Occipital lobe (tissue), 2 donors: ENCODE measurements around the gene DPYSL4. TPM values are rescaled to one million over a fixed set of nuclear protein-coding genes. Genes with fewer than 3 reads are reported as not detected.
"Not testable (repeated sequence)": the region's sequence is repeated elsewhere in the genome, so short reads cannot be mapped to it uniquely, and the experiment has no call there.

Experiments
- DNase-seq: peaks from one replicate; lab custom pipeline; 2025; lab: John Stamatoyannopoulos, UW
- total RNA-seq: library from RNA; depleted of rRNA; stranded (reverse); fragments of >200 nt; gene quantifications from one replicate; pipeline ENCODE4 v1.2.3, GENCODE V29; 2014

The DPYSL4 gene
- total RNA-seq, 1 donor from 2014 or later = 40.6 TPM

GRCh38 chr10:132149917-132150316, 36.8 kb upstream of the DPYSL4 start:
- no peak for DNase-seq

DNA sequence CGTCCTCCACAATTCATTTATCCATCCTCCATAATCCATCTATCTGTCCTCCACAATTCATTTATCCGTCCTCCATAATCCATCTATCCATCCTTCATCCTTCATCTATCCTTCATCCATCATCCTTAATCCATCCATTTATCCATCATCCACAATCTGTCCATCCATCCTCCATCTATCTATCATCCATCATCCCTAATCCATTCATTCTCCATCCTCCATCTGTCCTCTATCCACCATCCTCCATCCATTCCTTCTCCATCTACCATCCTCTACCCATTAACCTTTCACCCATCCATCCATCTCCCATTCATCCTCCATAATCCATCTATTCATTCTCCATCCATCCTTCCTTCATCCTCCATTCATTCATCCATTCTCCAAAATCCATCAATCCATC, 36.0 kb upstream of the DPYSL4 start:
- no peak for DNase-seq

DNA sequence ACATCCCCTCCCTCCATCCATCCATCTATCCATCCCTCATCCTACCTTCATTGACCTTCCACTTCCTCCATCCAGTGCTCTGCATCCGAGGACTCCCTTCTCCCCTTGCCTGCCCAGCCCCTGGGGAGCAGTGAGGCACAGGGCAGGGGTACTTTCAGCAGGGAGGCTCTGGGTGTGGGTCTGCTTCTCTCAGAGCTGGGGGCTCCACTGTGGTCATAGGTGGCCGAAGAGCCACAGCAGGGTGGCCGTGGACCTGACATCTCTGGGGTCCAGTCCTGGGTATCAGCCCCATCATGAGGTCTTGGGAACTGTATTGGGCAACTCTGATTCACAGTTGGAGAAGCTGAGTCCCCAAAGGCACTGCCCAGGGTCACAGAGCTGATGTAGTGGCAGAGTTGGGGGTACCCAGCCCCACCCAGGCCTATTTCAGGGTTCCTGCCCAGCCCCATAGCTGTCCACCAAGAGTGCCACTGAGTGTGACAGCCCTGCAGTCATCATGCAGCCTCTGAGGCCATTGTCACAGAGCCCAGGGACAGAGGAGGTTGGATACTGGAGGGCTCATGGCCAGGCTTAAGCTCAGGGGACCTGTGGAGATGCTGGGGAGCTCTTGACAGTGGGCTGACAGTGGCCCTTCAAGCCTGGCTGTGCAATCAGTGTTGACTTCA, 35.3 kb upstream of the DPYSL4 start:
- no peak for DNase-seq

DNA sequence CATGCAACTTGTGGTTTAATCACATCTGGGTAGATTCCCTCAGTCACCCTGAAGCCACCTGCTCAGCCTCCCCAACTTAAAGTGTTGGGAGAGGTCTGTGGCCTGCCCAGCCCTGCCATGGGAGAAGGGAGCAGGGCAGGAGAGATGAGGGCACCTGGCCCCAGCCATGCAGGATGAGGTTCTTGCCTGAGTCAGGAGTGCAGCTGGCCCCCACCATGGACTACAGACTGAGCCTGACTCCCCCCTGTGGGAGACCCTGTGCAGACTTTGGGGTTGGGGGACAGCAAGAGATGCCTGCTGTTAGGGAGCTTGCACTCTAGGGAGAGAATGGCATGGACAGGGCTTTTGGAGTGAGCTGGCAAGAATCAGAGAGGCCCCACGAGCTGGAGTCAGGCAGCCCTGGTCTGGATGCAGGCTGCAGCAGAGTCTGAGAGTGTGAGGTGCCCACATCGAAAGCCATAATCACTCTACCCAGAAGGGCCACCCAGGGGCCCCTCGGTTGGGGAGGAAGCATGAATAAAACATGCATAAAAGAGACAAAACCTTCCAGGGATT, 34.7 kb upstream of the DPYSL4 start:
- no peak for DNase-seq

GRCh38 chr10:132152896-132153580, 33.7 kb upstream of the DPYSL4 start:
- DNase-seq = no peak

GRCh38 chr10:132153616-132154217, 33.0 kb upstream of the DPYSL4 start:
- DNase-seq = no peak

- DNase-seq = no peak
These were observed 32.3 kb upstream of the DPYSL4 start for GRCh38 chr10:132154440-132154839.

DNA sequence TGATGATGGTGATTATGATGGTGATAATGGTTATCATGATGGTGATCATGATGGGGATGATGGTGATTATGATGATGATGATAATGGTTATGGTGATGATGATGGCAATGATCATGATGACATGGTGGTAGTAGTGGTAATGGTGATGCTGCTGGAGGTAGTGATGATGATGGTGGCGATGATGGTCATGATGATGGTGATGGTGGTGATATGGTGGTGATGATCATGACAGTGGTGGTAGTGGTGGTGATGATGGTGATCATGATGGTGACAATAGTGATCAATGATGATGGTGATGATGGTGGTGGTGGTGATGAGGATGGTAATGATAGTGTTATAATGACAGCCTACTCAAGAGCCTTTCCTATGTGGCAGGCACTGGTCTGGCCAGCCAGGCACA, 31.8 kb upstream of the DPYSL4 start:
- DNase-seq = no peak

- no peak for DNase-seq
These were observed 30.9 kb upstream of the DPYSL4 start for GRCh38 chr10:132155723-132156381.

GRCh38 chr10:132156382-132156781, 30.4 kb upstream of the DPYSL4 start:
- no peak for DNase-seq

- no peak for DNase-seq
These were observed 29.6 kb upstream of the DPYSL4 start for GRCh38 chr10:132157101-132157500.

DNA sequence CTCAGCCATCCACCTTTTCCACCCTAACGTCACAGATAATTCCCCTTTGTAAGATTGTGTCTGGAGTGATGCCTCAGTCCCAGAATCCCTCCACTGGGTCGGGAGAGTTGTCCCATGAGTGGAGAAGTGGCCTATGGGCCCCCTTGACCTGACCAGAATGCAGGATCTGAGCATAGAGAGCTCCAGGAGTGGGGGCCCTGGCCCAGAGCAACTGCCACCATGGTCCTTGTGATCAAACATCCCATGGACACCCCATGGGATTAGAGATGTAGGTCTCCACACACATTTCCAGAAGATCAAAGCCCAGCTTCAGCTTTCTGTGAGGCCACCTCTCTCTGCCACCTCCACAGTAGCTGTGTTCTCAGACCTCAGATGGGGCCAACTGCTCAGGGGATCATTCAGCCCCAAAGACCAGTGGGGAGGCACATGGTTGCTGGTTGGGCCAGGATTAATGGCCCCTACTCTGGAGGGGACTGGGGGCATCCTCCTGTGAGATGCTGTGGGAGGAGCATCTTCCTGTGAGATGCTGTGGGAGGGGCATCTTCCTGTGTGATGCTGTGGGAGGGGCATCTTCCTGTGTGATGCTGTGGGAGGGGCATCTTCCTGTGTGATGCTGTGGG, 28.5 kb upstream of the DPYSL4 start:
- DNase-seq = no peak

GRCh38 chr10:132158823-132159222, 27.9 kb upstream of the DPYSL4 start:
- no peak for DNase-seq

DNA sequence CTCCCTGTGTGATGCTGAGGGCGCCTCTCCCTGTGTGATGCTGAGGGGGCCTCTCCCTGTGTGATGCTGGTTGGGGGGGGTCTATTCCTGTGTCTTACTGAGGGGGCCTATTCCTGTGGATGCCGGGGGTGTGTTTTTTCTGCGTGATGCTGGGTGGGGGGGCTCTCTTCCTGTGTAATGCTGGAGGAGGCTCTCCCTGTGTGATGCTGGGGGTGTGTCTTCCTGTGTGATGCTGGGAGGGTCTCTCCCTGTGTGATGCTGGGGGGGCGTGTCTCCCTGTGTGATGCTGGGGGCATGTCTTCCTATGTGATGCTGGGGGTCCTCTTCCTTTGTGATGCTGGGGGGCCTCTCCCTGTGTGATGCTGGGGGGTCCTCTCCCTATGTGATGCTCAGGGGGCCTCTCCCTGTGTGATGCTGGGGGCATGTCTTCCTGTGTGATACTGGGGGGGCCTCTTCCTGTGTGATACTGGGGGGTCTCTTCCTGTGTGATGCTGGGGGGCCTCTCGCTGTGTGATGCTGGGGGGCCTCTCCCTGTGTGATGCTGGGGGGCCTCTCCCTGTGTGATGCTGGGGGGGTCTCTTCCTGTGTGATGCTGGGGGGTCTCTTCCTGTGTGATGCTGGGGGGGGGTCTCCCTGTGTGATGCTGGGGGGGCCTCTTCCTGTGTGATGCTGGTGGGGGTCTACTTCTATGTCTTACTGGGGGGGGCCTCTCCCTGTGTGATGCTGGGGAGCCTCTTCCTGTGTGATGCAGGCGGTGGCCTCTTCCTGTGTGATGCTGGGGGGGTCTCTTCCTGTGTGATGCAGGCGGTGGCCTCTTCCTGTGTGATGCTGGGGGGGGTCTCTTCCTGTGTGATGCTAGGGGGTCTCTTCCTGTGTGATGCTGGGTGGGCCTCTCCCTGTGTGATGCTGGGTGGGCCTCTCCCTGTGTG, 27.2 kb upstream of the DPYSL4 start:
- DNase-seq = not testable (repeated sequence)

DNA sequence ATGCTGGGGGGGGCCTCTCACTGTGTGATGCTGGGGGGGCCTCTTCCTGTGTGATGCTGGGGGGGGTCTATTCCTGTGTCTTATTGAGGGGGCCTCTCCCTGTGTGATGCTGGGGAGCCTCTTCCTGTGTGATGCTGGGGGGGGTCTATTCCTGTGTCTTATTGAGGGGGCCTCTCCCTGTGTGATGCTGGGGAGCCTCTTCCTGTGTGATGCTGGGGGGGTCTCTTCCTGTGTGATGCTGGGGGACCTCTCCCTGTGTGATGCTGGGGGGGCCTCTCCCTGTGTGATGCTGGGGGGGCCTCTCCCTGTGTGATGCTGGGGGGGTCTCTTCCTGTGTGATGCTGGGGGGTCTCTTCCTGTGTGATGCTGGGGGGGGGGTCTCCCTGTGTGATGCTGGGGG, 26.5 kb upstream of the DPYSL4 start:
- not testable (repeated sequence) for DNase-seq

DNA sequence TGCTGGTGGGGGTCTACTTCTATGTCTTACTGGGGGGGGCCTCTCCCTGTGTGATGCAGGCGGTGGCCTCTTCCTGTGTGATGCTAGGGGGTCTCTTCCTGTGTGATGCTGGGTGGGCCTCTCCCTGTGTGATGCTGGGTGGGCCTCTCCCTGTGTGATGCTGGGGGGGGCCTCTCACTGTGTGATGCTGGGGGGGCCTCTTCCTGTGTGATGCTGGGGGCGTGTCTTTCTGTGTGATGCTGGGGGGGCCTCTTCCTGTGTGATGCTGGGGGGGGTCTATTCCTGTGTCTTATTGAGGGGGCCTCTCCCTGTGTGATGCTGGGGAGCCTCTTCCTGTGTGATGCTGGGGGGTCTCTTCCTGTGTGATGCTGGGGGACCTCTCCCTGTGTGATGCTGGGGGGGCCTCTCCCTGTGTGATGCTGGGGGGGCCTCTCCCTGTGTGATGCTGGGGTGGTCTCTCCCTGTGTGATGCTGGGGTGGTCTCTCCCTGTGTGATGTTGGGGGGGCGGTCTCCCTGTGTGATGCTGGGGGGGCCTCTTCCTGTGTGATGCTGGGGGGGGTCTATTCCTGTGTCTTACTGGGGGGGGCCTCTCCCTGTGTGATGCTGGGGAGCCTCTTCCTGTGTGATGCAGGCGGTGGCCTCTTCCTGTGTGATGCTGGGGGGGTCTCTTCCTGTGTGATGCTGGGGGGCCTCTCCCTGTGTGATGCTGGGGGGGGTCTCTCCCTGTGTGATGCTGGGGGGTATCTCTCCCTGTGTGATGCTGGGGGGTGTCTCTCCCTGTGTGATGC, 25.7 kb upstream of the DPYSL4 start:
- DNase-seq = not testable (repeated sequence)

GRCh38 chr10:132162021-132162531, 24.7 kb upstream of the DPYSL4 start:
- no peak for DNase-seq

DNA sequence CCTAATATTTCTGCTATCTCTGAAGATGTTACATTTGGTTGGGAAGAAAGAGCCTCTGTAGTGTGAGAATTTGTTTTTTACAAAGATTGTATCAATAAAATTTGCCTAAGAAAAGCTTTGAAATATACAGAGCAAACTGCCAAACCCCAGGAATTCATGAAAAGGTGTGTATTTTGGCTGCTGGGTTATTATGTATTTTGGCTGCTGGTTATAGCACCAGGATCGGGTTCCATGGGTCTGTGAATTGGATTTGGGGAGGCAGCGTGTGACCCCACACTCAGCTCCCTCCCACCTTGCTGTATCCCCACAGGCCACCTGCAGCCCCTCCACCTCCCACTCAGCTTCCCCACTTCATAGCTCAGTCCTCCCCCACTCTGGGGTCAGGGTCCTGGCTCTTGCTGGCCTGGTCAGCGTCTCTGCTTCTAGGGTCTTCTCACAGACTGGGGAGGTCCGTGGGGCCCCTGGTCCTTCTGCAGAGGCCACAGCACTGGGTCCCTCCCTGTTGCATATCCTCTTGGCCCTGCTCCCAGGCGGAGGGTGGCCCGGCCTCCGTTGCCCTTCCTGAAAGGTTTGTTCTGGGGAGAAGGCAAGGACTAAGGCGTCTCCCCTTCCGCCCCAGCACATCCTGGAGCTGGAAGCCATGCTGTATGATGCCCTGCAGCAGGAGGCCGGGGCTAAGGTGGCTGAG, 24.0 kb upstream of the DPYSL4 start:
- no peak for DNase-seq

GRCh38 chr10:132163278-132163765, 23.4 kb upstream of the DPYSL4 start:
- no peak for DNase-seq
